Motor neuron (in vitro differentiated cells): Measurements from ENCODE around the gene GRM7. TPM values are rescaled to one million over a fixed set of nuclear protein-coding genes. Genes with fewer than 3 reads are reported as not detected.

Source experiments
- ATAC-seq, 8 experiments: fragments of 200-7000 bp; cut with Tn5 transposase; replicated peaks in 6 of 8; 2 replicates each; pipeline ENCODE4 v1.8.0; 2021; ENCODE audit warnings: mild to moderate bottlenecking in 8 of 8, moderate library complexity in 8 of 8
- H3K27ac ChIP-seq, 2 donors: fragments of 250-450 bp; sonication (Bioruptor Pico); 2 replicates each; pipeline ENCODE4 v1.9.0; 2021; ENCODE audit warnings: antibody characterized with exemption in 2 of 2, mild to moderate bottlenecking in 2 of 2, moderate library complexity in 1 of 2
- H3K4me1 ChIP-seq, 2 donors: fragments of 250-450 bp; sonication (Bioruptor Pico); replicated peaks in 1 of 2; 2 replicates each; pipeline ENCODE4 v1.6.1; 2021; ENCODE audit warnings: antibody characterized with exemption in 2 of 2, mild to moderate bottlenecking in 2 of 2, moderate library complexity in 1 of 2
- H3K4me3 ChIP-seq, 5 donors: fragments of 250-450 bp; sonication (Bioruptor Pico); 2 replicates each; pipeline ENCODE4 v1.9.0; 2021; ENCODE audit warnings: antibody characterized with exemption in 5 of 5, mild to moderate bottlenecking in 5 of 5, moderate library complexity in 4 of 5
- WGBS, 10 experiments: fragments of 450-650 bp; shearing (Covaris generic); methylation state at CpG; one replicate each; pipeline ENCODE4 v1.0.0; 2022; 5-methylcytosine and 5-hydroxymethylcytosine counted together
- in situ Hi-C, 9 experiments: fragments of 400-800 bp; cut with MboI; loops; one replicate each; pipeline ENCODE4 v1.15.0; 2021; ENCODE audit warnings: low sequenced_read_pairs in 9 of 9, low pct_unique_long_range_greater_than_20kb in 2 of 9; ENCODE audit not compliant: unreplicated experiment in 9 of 9
- total RNA-seq, 8 experiments: library from RNA; unstranded; fragments of 300-600 nt; gene quantifications; 2 replicates each; pipeline versions ENCODE4 v1.2.3 to v1.2.4, GENCODE V29; 2022

The GRM7 gene
- total RNA-seq, 8 experiments from 2014 or later = 0.14 to 5.0 (median 2.9) TPM; not detected in 1

- ATAC-seq = no peak
- in situ Hi-C loops = no loop called here
- 8 to 92% (median 64%) methylated on average over 1 to 7 of the region's 7 CpGs; no CpG with 5 or more reads in 2 of the 10 experiments for WGBS, 10 experiments
- no peak overlapping the region for H3K4me3 ChIP-seq
- H3K4me1 ChIP-seq = peaks cover 0 to 3% of the 10 kb centered on the region in 2 donors
- H3K27ac ChIP-seq = no peak overlapping the region
These were observed 928.4 kb downstream of the GRM7 start for GRCh38 chr3:7789324-7789723.

GRCh38 chr3:7790141-7790540 lies 929.2 kb downstream of the GRM7 start:
- WGBS, 10 experiments = 20 to 100% (median 84%) methylated on average over 1 to 3 of the region's 3 CpGs; no CpG with 5 or more reads in 4 of the 10 experiments
- H3K27ac ChIP-seq = no peak overlapping the region
- in situ Hi-C loops = no loop called here
- H3K4me1 ChIP-seq = peaks cover 0 to 3% of the 10 kb centered on the region in 2 donors
- H3K4me3 ChIP-seq = no peak overlapping the region
- ATAC-seq = no peak
